ENCODE results near the gene GAS2L3. TPM values are rescaled to one million over a fixed set of nuclear protein-coding genes. Genes with fewer than 3 reads are reported as not detected.
"Not testable (repeated sequence)": the region's sequence is repeated elsewhere in the genome, so short reads cannot be mapped to it uniquely, and the experiment has no call there.

GAS2L3 gene
- total RNA-seq, 1 donor from 2014 or later: 2.5 TPM

GRCh38 chr12:100584256-100584655, 10.8 kb downstream of the GAS2L3 start:
- H3K9me3 ChIP-seq: peaks cover 7% of the 10 kb centered on the region
- no peak for TF ChIP-seq POLR2A (IDR thresholded peaks at IDR 0.05)
- no peak for TF ChIP-seq CTCF (IDR thresholded peaks at IDR 0.05)
- no peak for TF ChIP-seq POLR2AphosphoS5 (IDR thresholded peaks at IDR 0.05; ENCODE audit: insufficient read depth in 1 of 2, low read depth in 1 of 2)
- H3K4me3 ChIP-seq: no peak overlapping the region
- H3K27me3 ChIP-seq: no peaks in the 10 kb centered on the region
- no peaks in the 10 kb centered on the region for H3K4me1 ChIP-seq
- H3K36me3 ChIP-seq: no peaks in the 10 kb centered on the region
- no peak overlapping the region for H3K27ac ChIP-seq
- intact Hi-C loops (cut with DNase I): no loop called here
- no peak for DNase-seq (ENCODE audit: extremely low spot score in 2 of 2)

GRCh38 chr12:100591979-100592378, 18.5 kb downstream of the GAS2L3 start:
- H3K27ac ChIP-seq: no peak overlapping the region
- H3K4me1 ChIP-seq: no peaks in the 10 kb centered on the region

DNA sequence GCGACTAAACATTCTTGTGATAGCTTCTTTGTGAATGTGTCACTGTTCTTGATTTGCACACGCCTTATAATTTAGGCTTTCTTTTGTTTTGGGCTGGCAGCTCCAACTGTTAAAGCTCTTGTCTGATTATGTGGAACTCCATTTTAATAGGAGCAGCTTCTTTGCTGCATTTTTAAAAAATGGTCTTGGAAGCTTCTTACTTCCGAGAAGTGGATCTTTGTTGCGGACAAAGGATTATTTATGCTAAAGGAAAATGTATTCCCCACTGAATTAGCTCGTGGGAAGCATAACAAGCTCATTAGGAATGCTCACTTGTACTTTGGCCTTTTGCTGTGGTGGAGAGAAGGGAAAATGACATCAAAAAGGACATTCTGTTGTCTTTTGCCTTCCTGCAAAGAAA, 20.0 kb downstream of the GAS2L3 start:
- TF ChIP-seq POLR2AphosphoS5 (IDR thresholded peaks at IDR 0.05; ENCODE audit: insufficient read depth in 1 of 2, low read depth in 1 of 2): no peak
- no peak for TF ChIP-seq CTCF (IDR thresholded peaks at IDR 0.05)
- no peaks in the 10 kb centered on the region for H3K36me3 ChIP-seq
- intact Hi-C loops (cut with DNase I): no loop called here
- H3K9me3 ChIP-seq: peaks cover 2% of the 10 kb centered on the region
- no peaks in the 10 kb centered on the region for H3K4me1 ChIP-seq
- no peak for DNase-seq (ENCODE audit: extremely low spot score in 2 of 2)
- H3K27ac ChIP-seq: no peak overlapping the region
- H3K27me3 ChIP-seq: no peaks in the 10 kb centered on the region
- no peak overlapping the region for H3K4me3 ChIP-seq

More at GRCh38 chr12:100591979-100592378, 18.5 kb downstream of the GAS2L3 start:
- Histone ChIP-seq H3K4me3 (no peak overlapping the region), H3K27me3 (no peaks in the 10 kb centered on the region), H3K36me3 (no peaks in the 10 kb centered on the region), H3K9me3 (peaks cover 7% of the 10 kb centered on the region)
- TF ChIP-seq CTCF (IDR thresholded peaks at IDR 0.05): no peak
- no peak for TF ChIP-seq POLR2A (IDR thresholded peaks at IDR 0.05)
- no peak for TF ChIP-seq POLR2AphosphoS5 (IDR thresholded peaks at IDR 0.05; ENCODE audit: insufficient read depth in 1 of 2, low read depth in 1 of 2)
- no peak for DNase-seq (ENCODE audit: extremely low spot score in 2 of 2)
- intact Hi-C loops (cut with DNase I): no loop called here

DNA sequence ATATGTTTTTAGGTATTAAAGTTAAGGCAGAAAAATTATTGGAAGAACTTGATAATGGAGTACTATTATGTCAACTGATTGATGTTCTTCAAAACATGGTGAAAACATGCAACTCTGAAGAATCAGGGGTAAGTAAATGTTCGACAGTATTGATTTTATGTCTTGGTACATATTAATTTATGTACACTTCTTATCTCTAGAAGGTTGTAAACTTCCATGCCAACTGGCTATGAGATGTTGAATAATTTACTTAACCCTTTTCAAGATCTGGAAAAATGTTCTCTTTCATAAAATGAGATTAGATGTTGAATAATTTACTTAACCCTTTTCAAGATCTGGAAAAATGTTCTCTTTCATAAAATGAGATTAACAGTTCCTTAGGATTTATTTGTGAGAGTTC, 28.1 kb downstream of the GAS2L3 start:
- H3K9me3 ChIP-seq: no peaks in the 10 kb centered on the region
- no peak for TF ChIP-seq CTCF (IDR thresholded peaks at IDR 0.05)
- intact Hi-C loops (cut with DNase I): no loop called here
- no peaks in the 10 kb centered on the region for H3K4me1 ChIP-seq
- H3K27ac ChIP-seq: no peak overlapping the region
- no peak for DNase-seq (ENCODE audit: extremely low spot score in 2 of 2)
- H3K4me3 ChIP-seq: no peak overlapping the region
- no peaks in the 10 kb centered on the region for H3K36me3 ChIP-seq
- no peaks in the 10 kb centered on the region for H3K27me3 ChIP-seq

GRCh38 chr12:100602997-100603396, 29.5 kb downstream of the GAS2L3 start:
- H3K9me3 ChIP-seq; intact Hi-C loops (cut with DNase I); H3K36me3 ChIP-seq; H3K27ac ChIP-seq; H3K27me3 ChIP-seq; H3K4me3 ChIP-seq; H3K4me1 ChIP-seq; DNase-seq (ENCODE audit: extremely low spot score in 2 of 2): not testable (repeated sequence)

GRCh38 chr12:100608776-100609175, 35.3 kb downstream of the GAS2L3 start:
- no peaks in the 10 kb centered on the region for H3K9me3 ChIP-seq
- H3K27me3 ChIP-seq: no peaks in the 10 kb centered on the region
- DNase-seq (ENCODE audit: extremely low spot score in 2 of 2): no peak
- H3K4me3 ChIP-seq: no peak overlapping the region
- H3K27ac ChIP-seq: no peak overlapping the region
- no peak for TF ChIP-seq POLR2AphosphoS5 (IDR thresholded peaks at IDR 0.05; ENCODE audit: insufficient read depth in 1 of 2, low read depth in 1 of 2)
- TF ChIP-seq POLR2A (IDR thresholded peaks at IDR 0.05): no peak
- no peak for TF ChIP-seq CTCF (IDR thresholded peaks at IDR 0.05)
- intact Hi-C loops (cut with DNase I): no loop called here
- no peaks in the 10 kb centered on the region for H3K4me1 ChIP-seq
- no peaks in the 10 kb centered on the region for H3K36me3 ChIP-seq
